Smooth muscle cell (in vitro differentiated cells): ENCODE data around the gene TPSD1. TPM values are rescaled to one million over a fixed set of nuclear protein-coding genes. Genes with fewer than 3 reads are reported as not detected.
A peak's percentile ranks its signal among the peaks of the same experiment; 100 is the strongest.
"Not testable (repeated sequence)": the region's sequence is repeated elsewhere in the genome, so short reads cannot be mapped to it uniquely, and the experiment has no call there.

ENCODE experiments used
- DNase-seq: peaks from one replicate; lab custom pipeline; 2025; ENCODE audit not compliant: unreplicated experiment; lab: John Stamatoyannopoulos, UW
- H2AFZ ChIP-seq: fragments of 200-600 bp; sonication (generic); 2 replicates; pipeline ENCODE4 v1.6.0; 2016; ENCODE audit warnings: antibody characterized with exemption, low read depth, mild to moderate bottlenecking
- H3F3A ChIP-seq: fragments of 200-600 bp; sonication (generic); 2 replicates; pipeline ENCODE4 v1.6.0; 2017; ENCODE audit warnings: antibody characterized with exemption, low read depth
- H3K27ac ChIP-seq: fragments of 200-600 bp; sonication (generic); 2 replicates; pipeline ENCODE4 v1.5.1; 2016; ENCODE audit warnings: low read depth, mild to moderate bottlenecking
- H3K27me3 ChIP-seq: fragments of 200-600 bp; sonication (generic); 2 replicates; pipeline ENCODE4 v1.6.1; 2016; ENCODE audit warnings: low read depth, mild to moderate bottlenecking
- H3K36me3 ChIP-seq: fragments of 200-600 bp; sonication (generic); 2 replicates; pipeline ENCODE4 v1.5.1; 2016; ENCODE audit warnings: low read depth
- H3K4me1 ChIP-seq: fragments of 200-600 bp; sonication (generic); 2 replicates; pipeline ENCODE4 v1.5.1; 2016; ENCODE audit warnings: low read depth
- H3K4me2 ChIP-seq: fragments of 200-600 bp; sonication (generic); 2 replicates; pipeline ENCODE4 v1.6.0; 2016; ENCODE audit warnings: mild to moderate bottlenecking
- H3K4me3 ChIP-seq: fragments of 200-600 bp; sonication (generic); 2 replicates; pipeline ENCODE4 v1.5.1; 2016; ENCODE audit warnings: mild to moderate bottlenecking
- H3K79me2 ChIP-seq: fragments of 200-600 bp; sonication (generic); 2 replicates; pipeline ENCODE4 v1.6.0; 2016; ENCODE audit warnings: low read depth, mild to moderate bottlenecking
- H3K9ac ChIP-seq: fragments of 200-600 bp; sonication (generic); 2 replicates; pipeline ENCODE4 v1.6.0; 2016; ENCODE audit warnings: low read depth
- H3K9me3 ChIP-seq: fragments of 200-600 bp; sonication (generic); replicated peaks from 2 replicates; pipeline ENCODE4 v1.5.1; 2016; ENCODE audit warnings: low read depth
- H4K20me1 ChIP-seq: fragments of 200-600 bp; sonication (generic); 2 replicates; pipeline ENCODE4 v1.6.0; 2016; ENCODE audit warnings: low read depth
- CTCF ChIP-seq: fragments of 200-600 bp; sonication (generic); IDR thresholded peaks from 2 replicates; pipeline ENCODE4 v1.5.1; 2017; ENCODE audit warnings: borderline replicate concordance, mild to moderate bottlenecking, antibody characterized with exemption; ENCODE audit not compliant: insufficient read depth, poor library complexity, severe bottlenecking
- WGBS: methylation state at CpG from one replicate; pipeline ENCODE4 v1.1.7; 2016; ENCODE audit warnings: low lambda C conversion rate; 5-methylcytosine and 5-hydroxymethylcytosine counted together
- polyA plus RNA-seq: library from polyadenylated mRNA; unstranded; fragments of >200 nt; fragmentation: Nextera tagmentation; extraction: Ambion mirVana; gene quantifications from 2 replicates; pipeline ENCODE4 v1.2.1, GENCODE V29; 2016
- total RNA-seq: library from RNA; depleted of rRNA; stranded (reverse); fragments of >200 nt; gene quantifications from 2 replicates; pipeline ENCODE4 v1.2.3, GENCODE V29; 2014

Gene TPSD1
- total and polyA plus RNA-seq, 2 experiments from 2014 or later: not detected

- Histone ChIP-seq H3K27me3 (peaks cover 25% of the 10 kb centered on the region), H3F3A (no peaks in the 10 kb centered on the region), H3K9ac (no peak overlapping the region), H3K36me3 (no peaks in the 10 kb centered on the region), H3K9me3 (no peaks in the 10 kb centered on the region), H3K79me2 (no peaks in the 10 kb centered on the region), H3K4me2 (no peak overlapping the region), H2AFZ (no peak overlapping the region), H3K4me1 (no peaks in the 10 kb centered on the region), H4K20me1 (no peaks in the 10 kb centered on the region), H3K27ac (no peak overlapping the region), H3K4me3 (no peak overlapping the region)
- TF ChIP-seq CTCF: no peak
- DNase-seq: no peak
- WGBS: 66% methylated on average over 11 of the region's 11 CpGs
Observed at GRCh38 chr16:1293921-1294656, 38.2 kb downstream of the TPSD1 start.

GRCh38 chr16:1295465-1295864 is 39.6 kb downstream of the TPSD1 start:
- no peak overlapping the region for H2AFZ ChIP-seq
- H3K9me3 ChIP-seq: no peaks in the 10 kb centered on the region
- H3K4me1 ChIP-seq: no peaks in the 10 kb centered on the region
- H3K36me3 ChIP-seq: no peaks in the 10 kb centered on the region
- no peaks in the 10 kb centered on the region for H4K20me1 ChIP-seq
- no peak for DNase-seq
- no peaks in the 10 kb centered on the region for H3K79me2 ChIP-seq
- H3K4me2 ChIP-seq: no peak overlapping the region
- H3K27me3 ChIP-seq: peaks cover 15% of the 10 kb centered on the region
- 51% methylated on average over 5 of the region's 5 CpGs for WGBS
- no peak for TF ChIP-seq CTCF
- H3K4me3 ChIP-seq: no peak overlapping the region
- no peaks in the 10 kb centered on the region for H3F3A ChIP-seq
- H3K27ac ChIP-seq: no peak overlapping the region
- H3K9ac ChIP-seq: no peak overlapping the region

GRCh38 chr16:1296688-1297017 is 40.8 kb downstream of the TPSD1 start:
- H3K27me3 ChIP-seq, H3K4me3 ChIP-seq, H2AFZ ChIP-seq, H3K4me2 ChIP-seq, H3K36me3 ChIP-seq, H4K20me1 ChIP-seq, H3K9me3 ChIP-seq, H3F3A ChIP-seq, H3K9ac ChIP-seq, H3K79me2 ChIP-seq, H3K4me1 ChIP-seq, DNase-seq: not testable (repeated sequence)
- peak overlapping the region; percentile 90 for H3K27ac ChIP-seq
- WGBS: 88% methylated on average over 8 of the region's 8 CpGs

GRCh38 chr16:1297018-1297696 is 41.3 kb downstream of the TPSD1 start:
- H3K9ac ChIP-seq: peak overlapping the region; percentile 73
- H3K27me3 ChIP-seq: peaks cover 6% of the 10 kb centered on the region
- 65% methylated on average over 6 of the region's 6 CpGs for WGBS
- H2AFZ ChIP-seq: no peak overlapping the region
- H3K9me3 ChIP-seq: no peaks in the 10 kb centered on the region
- no peak overlapping the region for H3K4me2 ChIP-seq
- peak overlapping the region; percentile 90 for H3K27ac ChIP-seq
- no peak for DNase-seq
- H3K36me3 ChIP-seq: no peaks in the 10 kb centered on the region
- no peaks in the 10 kb centered on the region for H3K79me2 ChIP-seq
- H3F3A ChIP-seq: no peaks in the 10 kb centered on the region
- H3K4me3 ChIP-seq: no peak overlapping the region
- no peak for TF ChIP-seq CTCF
- H3K4me1 ChIP-seq: no peaks in the 10 kb centered on the region
- H4K20me1 ChIP-seq: no peaks in the 10 kb centered on the region
